ENCODE results near the gene ABCC12. TPM values are rescaled to one million over a fixed set of nuclear protein-coding genes. Genes with fewer than 3 reads are reported as not detected.

Gene ABCC12
- polyA plus RNA-seq = not detected
- long read RNA-seq, donor 1 = 0 reads
- long read RNA-seq, donor 2 = 0 reads
- long read RNA-seq, donor 3 = 0 reads
- long read RNA-seq, donor 4 = 0 reads
- long read RNA-seq, donor 5 = 0 reads
- long read RNA-seq, donor 6 = 0 reads
- long read RNA-seq, donor 7 = 0 reads
- long read RNA-seq, donor 8 = 0 reads
- long read RNA-seq, donor 9 = 0 reads
- long read RNA-seq, donor 10 = 0 reads

GRCh38 chr16:48155926-48156789 lies at the start of gene ABCC12:
Gene ABCC12 (minus strand): TSS chr16:48155993. CDS start chr16:48146424, 9,569 bp downstream.
- Histone ChIP-seq H3K36me3 (ENCODE audit: control insufficient read depth in 3 of 3, insufficient read depth in 2 of 3, low read depth in 1 of 3, low read length in 3 of 3) (no peaks in the 10 kb centered on the region), H3K4me1 (ENCODE audit: control insufficient read depth in 3 of 3, insufficient read depth in 2 of 3, low read depth in 1 of 3, low read length in 2 of 3) (no peaks in the 10 kb centered on the region), H3K27me3 (ENCODE audit: control insufficient read depth in 3 of 3, insufficient read depth in 3 of 3, low read length in 3 of 3) (peaks cover 0 to 7% (median 0%) of the 10 kb centered on the region in 3 donors), H3K27ac (ENCODE audit: low read depth in 1 of 3, low read length in 2 of 3) (no peak within 1 kb of the TSS), H3K4me3 (ENCODE audit: low read depth in 1 of 3, low read length in 3 of 3) (no peak within 1 kb of the TSS), H3K9me3 (ENCODE audit: control insufficient read depth in 2 of 2, insufficient read depth in 1 of 2, low read depth in 1 of 2, low read length in 1 of 2) (no peaks in the 10 kb centered on the region)
- FAIRE-seq = no peak
- 53 to 64% (median 57%) methylated on average over 23 to 24 of the region's 24 CpGs for WGBS, 3 donors
- no peak for DNase-seq

- no peak for DNase-seq
- Histone ChIP-seq H3K4me1 (ENCODE audit: control insufficient read depth in 3 of 3, insufficient read depth in 2 of 3, low read depth in 1 of 3, low read length in 2 of 3) (peaks cover 0 to 13% (median 0%) of the 10 kb centered on the region in 3 donors), H3K27ac (ENCODE audit: low read depth in 1 of 3, low read length in 2 of 3) (peak overlapping the region in 2 of 3 donors; percentile 69 to 81), H3K27me3 (ENCODE audit: control insufficient read depth in 3 of 3, insufficient read depth in 3 of 3, low read length in 3 of 3) (no peaks in the 10 kb centered on the region), H3K4me3 (ENCODE audit: low read depth in 1 of 3, low read length in 3 of 3) (no peak overlapping the region), H3K36me3 (ENCODE audit: control insufficient read depth in 3 of 3, insufficient read depth in 2 of 3, low read depth in 1 of 3, low read length in 3 of 3) (no peaks in the 10 kb centered on the region), H3K9me3 (ENCODE audit: control insufficient read depth in 2 of 2, insufficient read depth in 1 of 2, low read depth in 1 of 2, low read length in 1 of 2) (no peaks in the 10 kb centered on the region)
- WGBS, 3 donors = 44 to 66% (median 52%) methylated on average over 6 of the region's 6 CpGs
- FAIRE-seq = no peak
These were observed 49.0 kb upstream of the ABCC12 start for GRCh38 chr16:48204825-48205151.

- peak overlapping the region in 2 of 3 donors; percentile 69 to 81 for H3K27ac ChIP-seq (ENCODE audit: low read depth in 1 of 3, low read length in 2 of 3)
- FAIRE-seq = no peak
- WGBS, 3 donors = 38 to 71% (median 52%) methylated on average over 8 of the region's 8 CpGs
These were observed 48.4 kb upstream of the ABCC12 start for GRCh38 chr16:48203974-48204824.

GRCh38 chr16:48201515-48202201 lies 45.9 kb upstream of the ABCC12 start:
- Histone ChIP-seq H3K27ac (ENCODE audit: low read depth in 1 of 3, low read length in 2 of 3) (no peak overlapping the region), H3K9me3 (ENCODE audit: control insufficient read depth in 2 of 2, insufficient read depth in 1 of 2, low read depth in 1 of 2, low read length in 1 of 2) (no peaks in the 10 kb centered on the region), H3K4me1 (ENCODE audit: control insufficient read depth in 3 of 3, insufficient read depth in 2 of 3, low read depth in 1 of 3, low read length in 2 of 3) (peaks cover 0 to 13% (median 0%) of the 10 kb centered on the region in 3 donors), H3K36me3 (ENCODE audit: control insufficient read depth in 3 of 3, insufficient read depth in 2 of 3, low read depth in 1 of 3, low read length in 3 of 3) (no peaks in the 10 kb centered on the region), H3K4me3 (ENCODE audit: low read depth in 1 of 3, low read length in 3 of 3) (no peak overlapping the region), H3K27me3 (ENCODE audit: control insufficient read depth in 3 of 3, insufficient read depth in 3 of 3, low read length in 3 of 3) (no peaks in the 10 kb centered on the region)
- 41 to 65% (median 42%) methylated on average over 6 of the region's 6 CpGs for WGBS, 3 donors
- DNase-seq (peak in 1 of 2 donors; percentile 38), FAIRE-seq (no peak)

More at GRCh38 chr16:48203974-48204824, 48.4 kb upstream of the ABCC12 start:
- Histone ChIP-seq H3K4me1 (ENCODE audit: control insufficient read depth in 3 of 3, insufficient read depth in 2 of 3, low read depth in 1 of 3, low read length in 2 of 3) (peaks cover 0 to 13% (median 0%) of the 10 kb centered on the region in 3 donors), H3K27me3 (ENCODE audit: control insufficient read depth in 3 of 3, insufficient read depth in 3 of 3, low read length in 3 of 3) (no peaks in the 10 kb centered on the region), H3K36me3 (ENCODE audit: control insufficient read depth in 3 of 3, insufficient read depth in 2 of 3, low read depth in 1 of 3, low read length in 3 of 3) (no peaks in the 10 kb centered on the region), H3K9me3 (ENCODE audit: control insufficient read depth in 2 of 2, insufficient read depth in 1 of 2, low read depth in 1 of 2, low read length in 1 of 2) (no peaks in the 10 kb centered on the region), H3K4me3 (ENCODE audit: low read depth in 1 of 3, low read length in 3 of 3) (no peak overlapping the region)
- peak; percentile 93 to 94 for DNase-seq

- Histone ChIP-seq H3K9me3 (ENCODE audit: control insufficient read depth in 2 of 2, insufficient read depth in 1 of 2, low read depth in 1 of 2, low read length in 1 of 2) (no peaks in the 10 kb centered on the region), H3K27ac (ENCODE audit: low read depth in 1 of 3, low read length in 2 of 3) (no peak overlapping the region), H3K27me3 (ENCODE audit: control insufficient read depth in 3 of 3, insufficient read depth in 3 of 3, low read length in 3 of 3) (no peaks in the 10 kb centered on the region), H3K4me3 (ENCODE audit: low read depth in 1 of 3, low read length in 3 of 3) (no peak overlapping the region), H3K36me3 (ENCODE audit: control insufficient read depth in 3 of 3, insufficient read depth in 2 of 3, low read depth in 1 of 3, low read length in 3 of 3) (no peaks in the 10 kb centered on the region), H3K4me1 (ENCODE audit: control insufficient read depth in 3 of 3, insufficient read depth in 2 of 3, low read depth in 1 of 3, low read length in 2 of 3) (no peaks in the 10 kb centered on the region)
- DNase-seq (no peak), FAIRE-seq (no peak)
- 78 to 90% (median 82%) methylated on average over 3 of the region's 3 CpGs for WGBS, 3 donors
These were observed 41.5 kb upstream of the ABCC12 start for GRCh38 chr16:48197294-48197693.

- Histone ChIP-seq H3K27ac (ENCODE audit: low read depth in 1 of 3, low read length in 2 of 3) (no peak overlapping the region), H3K27me3 (ENCODE audit: control insufficient read depth in 3 of 3, insufficient read depth in 3 of 3, low read length in 3 of 3) (no peaks in the 10 kb centered on the region), H3K9me3 (ENCODE audit: control insufficient read depth in 2 of 2, insufficient read depth in 1 of 2, low read depth in 1 of 2, low read length in 1 of 2) (no peaks in the 10 kb centered on the region), H3K4me1 (ENCODE audit: control insufficient read depth in 3 of 3, insufficient read depth in 2 of 3, low read depth in 1 of 3, low read length in 2 of 3) (no peaks in the 10 kb centered on the region), H3K4me3 (ENCODE audit: low read depth in 1 of 3, low read length in 3 of 3) (no peak overlapping the region), H3K36me3 (ENCODE audit: control insufficient read depth in 3 of 3, insufficient read depth in 2 of 3, low read depth in 1 of 3, low read length in 3 of 3) (no peaks in the 10 kb centered on the region)
- FAIRE-seq (no peak), DNase-seq (peak; percentile 13 to 29)
- 22 to 39% (median 32%) methylated on average over 5 of the region's 5 CpGs for WGBS, 3 donors
These were observed 39.2 kb upstream of the ABCC12 start for GRCh38 chr16:48194828-48195556.

- Histone ChIP-seq H3K4me3 (ENCODE audit: low read depth in 1 of 3, low read length in 3 of 3) (no peak overlapping the region), H3K27me3 (ENCODE audit: control insufficient read depth in 3 of 3, insufficient read depth in 3 of 3, low read length in 3 of 3) (no peaks in the 10 kb centered on the region), H3K27ac (ENCODE audit: low read depth in 1 of 3, low read length in 2 of 3) (no peak overlapping the region), H3K36me3 (ENCODE audit: control insufficient read depth in 3 of 3, insufficient read depth in 2 of 3, low read depth in 1 of 3, low read length in 3 of 3) (no peaks in the 10 kb centered on the region), H3K9me3 (ENCODE audit: control insufficient read depth in 2 of 2, insufficient read depth in 1 of 2, low read depth in 1 of 2, low read length in 1 of 2) (no peaks in the 10 kb centered on the region), H3K4me1 (ENCODE audit: control insufficient read depth in 3 of 3, insufficient read depth in 2 of 3, low read depth in 1 of 3, low read length in 2 of 3) (no peaks in the 10 kb centered on the region)
- FAIRE-seq = no peak
- WGBS, 3 donors = 86 to 89% (median 88%) methylated on average over 7 of the region's 7 CpGs
- DNase-seq = no peak
These were observed 38.1 kb upstream of the ABCC12 start for GRCh38 chr16:48193846-48194245.

All from small intestine (tissue), 16 donors.